T-helper 2 cell treated with Interferon-gamma antibody and Interleukin-4, amounts not matched to agents 5 μg/mL and 100 μg/mL, for 36 hours (primary cell): Measurements from ENCODE around the gene NET1.

Experiments
- DNase-seq: peaks from one replicate; pipeline ENCODE4 v3.0.0; 2021; ENCODE audit warnings: low spot score
- H3K27ac Mint-ChIP-seq: one replicate; pipeline ENCODE4 v1.8.0; 2021; ENCODE audit warnings: mild to moderate bottlenecking, mixed read lengths
- H3K27me3 Mint-ChIP-seq: one replicate; pipeline ENCODE4 v1.8.0; 2021; ENCODE audit warnings: low read depth, mixed read lengths
- H3K36me3 Mint-ChIP-seq: one replicate; pipeline ENCODE4 v1.8.0; 2021; ENCODE audit warnings: low read depth, mixed read lengths
- H3K4me1 Mint-ChIP-seq: one replicate; pipeline ENCODE4 v1.8.0; 2021; ENCODE audit warnings: low read depth, mixed read lengths
- H3K4me3 Mint-ChIP-seq: one replicate; pipeline ENCODE4 v1.8.0; 2022; ENCODE audit warnings: mild to moderate bottlenecking, moderate library complexity, mixed read lengths
- H3K9me3 Mint-ChIP-seq: one replicate; pipeline ENCODE4 v1.8.0; 2021; ENCODE audit warnings: mixed read lengths

NET1 gene

GRCh38 chr10:5442065-5442989, 30.0 kb downstream of the NET1 start:
- no peak for DNase-seq
- H3K36me3 Mint-ChIP-seq, result peaks cover 10% of the 10 kb centered on the region
- H3K9me3 Mint-ChIP-seq, result no peaks in the 10 kb centered on the region
- H3K27me3 Mint-ChIP-seq, result no peaks in the 10 kb centered on the region
- no peak overlapping the region for H3K4me3 Mint-ChIP-seq
- peaks cover 47% of the 10 kb centered on the region for H3K4me1 Mint-ChIP-seq
- peak overlapping the region; percentile 55 for H3K27ac Mint-ChIP-seq

GRCh38 chr10:5442990-5443370, 30.6 kb downstream of the NET1 start:
- no peak overlapping the region for H3K4me3 Mint-ChIP-seq
- no peaks in the 10 kb centered on the region for H3K27me3 Mint-ChIP-seq
- DNase-seq, result no peak
- H3K27ac Mint-ChIP-seq, result no peak overlapping the region
- peaks cover 46% of the 10 kb centered on the region for H3K4me1 Mint-ChIP-seq
- peaks cover 10% of the 10 kb centered on the region for H3K36me3 Mint-ChIP-seq
- H3K9me3 Mint-ChIP-seq, result no peaks in the 10 kb centered on the region

GRCh38 chr10:5443429-5443828, 31.1 kb downstream of the NET1 start:
- H3K27ac Mint-ChIP-seq, result peak overlapping the region; percentile 45

GRCh38 chr10:5445006-5445405, 32.6 kb downstream of the NET1 start:
- no peak for DNase-seq
- Mint-ChIP-seq H3K4me1 (peaks cover 60% of the 10 kb centered on the region), H3K4me3 (no peak overlapping the region), H3K27me3 (no peaks in the 10 kb centered on the region), H3K9me3 (no peaks in the 10 kb centered on the region), H3K27ac (no peak overlapping the region), H3K36me3 (peaks cover 15% of the 10 kb centered on the region)

More at GRCh38 chr10:5443429-5443828, 31.1 kb downstream of the NET1 start:
- Mint-ChIP-seq H3K4me1 (peaks cover 48% of the 10 kb centered on the region), H3K4me3 (peak overlapping the region; percentile 20), H3K36me3 (peaks cover 11% of the 10 kb centered on the region), H3K9me3 (no peaks in the 10 kb centered on the region), H3K27me3 (no peaks in the 10 kb centered on the region)
- DNase-seq, result no peak

GRCh38 chr10:5446390-5446926, 34.1 kb downstream of the NET1 start:
- Mint-ChIP-seq H3K27me3 (no peaks in the 10 kb centered on the region), H3K4me1 (peaks cover 62% of the 10 kb centered on the region), H3K4me3 (peak overlapping the region; percentile 87), H3K36me3 (peaks cover 15% of the 10 kb centered on the region), H3K9me3 (no peaks in the 10 kb centered on the region), H3K27ac (peak overlapping the region; percentile 92)
- DNase-seq, result peak; percentile 83

GRCh38 chr10:5447056-5447455, 34.7 kb downstream of the NET1 start:
- no peaks in the 10 kb centered on the region for H3K27me3 Mint-ChIP-seq
- no peak for DNase-seq
- no peaks in the 10 kb centered on the region for H3K9me3 Mint-ChIP-seq
- peaks cover 65% of the 10 kb centered on the region for H3K4me1 Mint-ChIP-seq
- H3K27ac Mint-ChIP-seq, result peak overlapping the region; percentile 92
- peaks cover 19% of the 10 kb centered on the region for H3K36me3 Mint-ChIP-seq
- peak overlapping the region; percentile 87 for H3K4me3 Mint-ChIP-seq

GRCh38 chr10:5447611-5448071, 35.3 kb downstream of the NET1 start:
- H3K36me3 Mint-ChIP-seq, result peaks cover 25% of the 10 kb centered on the region
- H3K9me3 Mint-ChIP-seq, result no peaks in the 10 kb centered on the region
- DNase-seq, result peak; percentile 43
- H3K4me1 Mint-ChIP-seq, result peaks cover 62% of the 10 kb centered on the region
- H3K4me3 Mint-ChIP-seq, result peak overlapping the region; percentile 87
- peak overlapping the region; percentile 92 for H3K27ac Mint-ChIP-seq
- H3K27me3 Mint-ChIP-seq, result no peaks in the 10 kb centered on the region

- Mint-ChIP-seq H3K27ac (peak overlapping the region; percentile 18), H3K27me3 (no peaks in the 10 kb centered on the region), H3K9me3 (no peaks in the 10 kb centered on the region), H3K4me1 (peaks cover 56% of the 10 kb centered on the region), H3K4me3 (peak overlapping the region; percentile 87), H3K36me3 (peaks cover 33% of the 10 kb centered on the region)
- no peak for DNase-seq
Observed at GRCh38 chr10:5448333-5449001, 36.1 kb downstream of the NET1 start.

GRCh38 chr10:5449227-5449626, 36.9 kb downstream of the NET1 start:
- DNase-seq, result no peak
- no peaks in the 10 kb centered on the region for H3K27me3 Mint-ChIP-seq
- peak overlapping the region; percentile 53 for H3K4me3 Mint-ChIP-seq
- peaks cover 40% of the 10 kb centered on the region for H3K36me3 Mint-ChIP-seq
- H3K27ac Mint-ChIP-seq, result no peak overlapping the region
- no peaks in the 10 kb centered on the region for H3K9me3 Mint-ChIP-seq
- peaks cover 50% of the 10 kb centered on the region for H3K4me1 Mint-ChIP-seq

- peaks cover 38% of the 10 kb centered on the region for H3K36me3 Mint-ChIP-seq
- H3K27ac Mint-ChIP-seq, result no peak overlapping the region
- peak overlapping the region; percentile 16 for H3K4me3 Mint-ChIP-seq
- peaks cover 44% of the 10 kb centered on the region for H3K4me1 Mint-ChIP-seq
- no peaks in the 10 kb centered on the region for H3K27me3 Mint-ChIP-seq
- no peaks in the 10 kb centered on the region for H3K9me3 Mint-ChIP-seq
- no peak for DNase-seq
Observed at GRCh38 chr10:5449823-5450222, 37.5 kb downstream of the NET1 start.

- peaks cover 38% of the 10 kb centered on the region for H3K4me1 Mint-ChIP-seq
- H3K27ac Mint-ChIP-seq, result no peak overlapping the region
- H3K27me3 Mint-ChIP-seq, result no peaks in the 10 kb centered on the region
- H3K9me3 Mint-ChIP-seq, result no peaks in the 10 kb centered on the region
- DNase-seq, result no peak
- no peak overlapping the region for H3K4me3 Mint-ChIP-seq
- H3K36me3 Mint-ChIP-seq, result peaks cover 42% of the 10 kb centered on the region
Observed at GRCh38 chr10:5450605-5451384, 38.4 kb downstream of the NET1 start.

GRCh38 chr10:5453749-5454489, 41.6 kb downstream of the NET1 start:
- Mint-ChIP-seq H3K27ac (no peak overlapping the region), H3K4me1 (peaks cover 24% of the 10 kb centered on the region), H3K36me3 (peaks cover 59% of the 10 kb centered on the region), H3K9me3 (no peaks in the 10 kb centered on the region), H3K4me3 (no peak overlapping the region), H3K27me3 (no peaks in the 10 kb centered on the region)
- no peak for DNase-seq

- DNase-seq, result no peak
- peaks cover 68% of the 10 kb centered on the region for H3K36me3 Mint-ChIP-seq
- no peaks in the 10 kb centered on the region for H3K9me3 Mint-ChIP-seq
- no peak overlapping the region for H3K27ac Mint-ChIP-seq
- peaks cover 12% of the 10 kb centered on the region for H3K4me1 Mint-ChIP-seq
- no peak overlapping the region for H3K4me3 Mint-ChIP-seq
- no peaks in the 10 kb centered on the region for H3K27me3 Mint-ChIP-seq
Observed at GRCh38 chr10:5456563-5456962, 44.2 kb downstream of the NET1 start.
